NCI-H526 treated with DMSO at 0.1 percent for 48 hours (cell line): ENCODE results near the gene DPF3.
A peak's percentile ranks its signal among the peaks of the same experiment; 100 is the strongest.

Source experiments
- DNase-seq: peaks from one replicate; lab custom pipeline; 2025; lab: John Stamatoyannopoulos, UW

DPF3 gene

GRCh38 chr14:72599579-72600470, 294.1 kb downstream of the DPF3 start:
- no peak for DNase-seq

GRCh38 chr14:72598306-72598705, 295.6 kb downstream of the DPF3 start:
- peak; percentile 50 for DNase-seq

GRCh38 chr14:72597252-72598233, 296.4 kb downstream of the DPF3 start:
- DNase-seq: no peak

GRCh38 chr14:72595152-72595862, 298.6 kb downstream of the DPF3 start:
- DNase-seq: no peak

- no peak for DNase-seq
These were observed 299.6 kb downstream of the DPF3 start for GRCh38 chr14:72594099-72594901.

GRCh38 chr14:72591391-72591790, 302.5 kb downstream of the DPF3 start:
- no peak for DNase-seq

- DNase-seq: no peak
These were observed 303.3 kb downstream of the DPF3 start for GRCh38 chr14:72590577-72590976.

- DNase-seq: no peak
These were observed 304.2 kb downstream of the DPF3 start for GRCh38 chr14:72589652-72590051.

GRCh38 chr14:72588521-72588920, 305.4 kb downstream of the DPF3 start:
- DNase-seq: no peak

- DNase-seq: no peak
These were observed 310.3 kb downstream of the DPF3 start for GRCh38 chr14:72583316-72584272.

- no peak for DNase-seq
These were observed 311.3 kb downstream of the DPF3 start for GRCh38 chr14:72582582-72582981.

- DNase-seq: no peak
These were observed 315.4 kb downstream of the DPF3 start for GRCh38 chr14:72578514-72578913.

GRCh38 chr14:72577521-72577920, 316.4 kb downstream of the DPF3 start:
- DNase-seq: no peak

GRCh38 chr14:72576258-72576657, 317.6 kb downstream of the DPF3 start:
- DNase-seq: no peak

- DNase-seq: no peak
These were observed 319.2 kb downstream of the DPF3 start for GRCh38 chr14:72574715-72575114.

- DNase-seq: no peak
These were observed 320.0 kb downstream of the DPF3 start for GRCh38 chr14:72573725-72574417.
